ENCODE results near the gene GALNTL6.
"Not testable (repeated sequence)": the region's sequence is repeated elsewhere in the genome, so short reads cannot be mapped to it uniquely, and the experiment has no call there.

GALNTL6 gene

GRCh38 chr4:173002830-173003561, 1189.8 kb downstream of the GALNTL6 start:
- no peak for DNase-seq

GRCh38 chr4:173005912-173006633, 1192.9 kb downstream of the GALNTL6 start:
- no peak for DNase-seq

GRCh38 chr4:173008436-173008835, 1195.2 kb downstream of the GALNTL6 start:
- DNase-seq, result no peak

- DNase-seq, result no peak
These were observed 1196.1 kb downstream of the GALNTL6 start for GRCh38 chr4:173009129-173009823.

GRCh38 chr4:173012608-173013007, 1199.4 kb downstream of the GALNTL6 start:
- no peak for DNase-seq

- no peak for DNase-seq
These were observed 1200.2 kb downstream of the GALNTL6 start for GRCh38 chr4:173013232-173013930.

- DNase-seq, result no peak
These were observed 1200.9 kb downstream of the GALNTL6 start for GRCh38 chr4:173014113-173014558.

- DNase-seq, result no peak
These were observed 1201.6 kb downstream of the GALNTL6 start for GRCh38 chr4:173014836-173015235.

- DNase-seq, result no peak
These were observed 1204.6 kb downstream of the GALNTL6 start for GRCh38 chr4:173017802-173018201.

GRCh38 chr4:173018446-173018845, 1205.2 kb downstream of the GALNTL6 start:
- DNase-seq, result no peak

- DNase-seq, result no peak
These were observed 1206.5 kb downstream of the GALNTL6 start for GRCh38 chr4:173019664-173020063.

- not testable (repeated sequence) for DNase-seq
These were observed 1208.8 kb downstream of the GALNTL6 start for GRCh38 chr4:173021746-173022573.

- no peak for DNase-seq
These were observed 1211.0 kb downstream of the GALNTL6 start for GRCh38 chr4:173024203-173024602.

GRCh38 chr4:173025131-173025530, 1211.9 kb downstream of the GALNTL6 start:
- DNase-seq, result no peak

GRCh38 chr4:173037242-173037641, 1224.0 kb downstream of the GALNTL6 start:
- no peak for DNase-seq

GRCh38 chr4:173038192-173038896, 1225.1 kb downstream of the GALNTL6 start:
- DNase-seq, result no peak

GRCh38 chr4:173039617-173040577, 1226.7 kb downstream of the GALNTL6 start:
- no peak for DNase-seq

GRCh38 chr4:173041482-173041881, 1228.3 kb downstream of the GALNTL6 start:
- DNase-seq, result no peak

- DNase-seq, result not testable (repeated sequence)
These were observed 1228.9 kb downstream of the GALNTL6 start for GRCh38 chr4:173042139-173042538.

GRCh38 chr4:173044340-173044739, 1231.1 kb downstream of the GALNTL6 start:
- DNase-seq, result no peak

Data from GOT3 (cell line).